HG02759 (cell line): Measurements from ENCODE around the gene DHX29.

ENCODE experiments used
- ATAC-seq: cut with Tn5 transposase; IDR thresholded peaks from one replicate; pipeline ENCODE4 v1.9.1; 2021; ENCODE audit warnings: mild to moderate bottlenecking, moderate library complexity; ENCODE audit not compliant: unreplicated experiment

DHX29 gene, protein sequence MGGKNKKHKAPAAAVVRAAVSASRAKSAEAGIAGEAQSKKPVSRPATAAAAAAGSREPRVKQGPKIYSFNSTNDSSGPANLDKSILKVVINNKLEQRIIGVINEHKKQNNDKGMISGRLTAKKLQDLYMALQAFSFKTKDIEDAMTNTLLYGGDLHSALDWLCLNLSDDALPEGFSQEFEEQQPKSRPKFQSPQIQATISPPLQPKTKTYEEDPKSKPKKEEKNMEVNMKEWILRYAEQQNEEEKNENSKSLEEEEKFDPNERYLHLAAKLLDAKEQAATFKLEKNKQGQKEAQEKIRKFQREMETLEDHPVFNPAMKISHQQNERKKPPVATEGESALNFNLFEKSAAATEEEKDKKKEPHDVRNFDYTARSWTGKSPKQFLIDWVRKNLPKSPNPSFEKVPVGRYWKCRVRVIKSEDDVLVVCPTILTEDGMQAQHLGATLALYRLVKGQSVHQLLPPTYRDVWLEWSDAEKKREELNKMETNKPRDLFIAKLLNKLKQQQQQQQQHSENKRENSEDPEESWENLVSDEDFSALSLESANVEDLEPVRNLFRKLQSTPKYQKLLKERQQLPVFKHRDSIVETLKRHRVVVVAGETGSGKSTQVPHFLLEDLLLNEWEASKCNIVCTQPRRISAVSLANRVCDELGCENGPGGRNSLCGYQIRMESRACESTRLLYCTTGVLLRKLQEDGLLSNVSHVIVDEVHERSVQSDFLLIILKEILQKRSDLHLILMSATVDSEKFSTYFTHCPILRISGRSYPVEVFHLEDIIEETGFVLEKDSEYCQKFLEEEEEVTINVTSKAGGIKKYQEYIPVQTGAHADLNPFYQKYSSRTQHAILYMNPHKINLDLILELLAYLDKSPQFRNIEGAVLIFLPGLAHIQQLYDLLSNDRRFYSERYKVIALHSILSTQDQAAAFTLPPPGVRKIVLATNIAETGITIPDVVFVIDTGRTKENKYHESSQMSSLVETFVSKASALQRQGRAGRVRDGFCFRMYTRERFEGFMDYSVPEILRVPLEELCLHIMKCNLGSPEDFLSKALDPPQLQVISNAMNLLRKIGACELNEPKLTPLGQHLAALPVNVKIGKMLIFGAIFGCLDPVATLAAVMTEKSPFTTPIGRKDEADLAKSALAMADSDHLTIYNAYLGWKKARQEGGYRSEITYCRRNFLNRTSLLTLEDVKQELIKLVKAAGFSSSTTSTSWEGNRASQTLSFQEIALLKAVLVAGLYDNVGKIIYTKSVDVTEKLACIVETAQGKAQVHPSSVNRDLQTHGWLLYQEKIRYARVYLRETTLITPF (N-terminal part only)

DNA sequence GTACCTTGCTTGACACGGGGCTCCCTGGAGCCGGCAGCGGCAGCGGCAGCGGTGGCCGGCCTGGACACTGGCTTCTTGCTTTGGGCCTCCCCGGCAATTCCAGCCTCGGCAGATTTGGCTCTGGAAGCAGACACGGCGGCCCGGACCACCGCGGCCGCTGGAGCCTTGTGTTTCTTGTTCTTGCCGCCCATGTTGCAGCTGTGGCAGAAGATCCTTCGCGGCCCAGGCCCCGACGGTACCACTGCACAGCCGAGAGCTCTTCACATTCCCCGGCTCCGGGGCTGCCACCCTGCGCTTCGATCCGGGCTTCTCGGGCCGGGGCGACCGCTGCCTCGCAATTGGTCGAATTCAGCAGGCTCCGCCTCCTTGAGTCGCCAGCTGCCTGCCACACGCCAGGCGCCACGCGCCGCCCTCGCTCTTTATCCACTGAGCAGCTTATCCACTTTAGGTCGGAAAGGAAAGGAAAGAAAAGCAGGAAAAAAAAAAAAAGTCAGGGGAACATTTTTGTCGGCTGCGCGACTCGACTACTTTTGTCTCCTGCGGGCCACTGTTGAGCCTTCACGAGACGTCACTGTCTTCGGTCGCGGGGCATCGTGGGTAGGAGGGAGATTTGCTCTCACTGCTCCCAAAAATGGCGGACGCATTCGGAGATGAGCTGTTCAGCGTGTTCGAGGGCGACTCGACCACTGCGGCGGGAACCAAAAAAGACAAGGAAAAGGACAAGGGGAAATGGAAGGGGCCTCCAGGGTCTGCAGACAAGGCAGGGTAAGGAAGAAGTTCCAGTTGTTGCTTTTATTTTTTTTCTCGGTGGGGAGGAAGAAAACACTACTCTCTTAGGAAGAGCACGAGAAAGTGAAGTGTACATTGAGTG lies at the start of gene DHX29, which contains the start of gene MTREX:
Gene DHX29, minus strand, starts transcription at position 312 of the 871 bp plus-strand sequence. Its CDS starts 121 bp downstream, at position 191.
Gene MTREX, plus strand, starts transcription at position 607 of the 871 bp plus-strand sequence. Its CDS starts 25 bp downstream, at position 632.
- peak; percentile 94 for ATAC-seq

DNA sequence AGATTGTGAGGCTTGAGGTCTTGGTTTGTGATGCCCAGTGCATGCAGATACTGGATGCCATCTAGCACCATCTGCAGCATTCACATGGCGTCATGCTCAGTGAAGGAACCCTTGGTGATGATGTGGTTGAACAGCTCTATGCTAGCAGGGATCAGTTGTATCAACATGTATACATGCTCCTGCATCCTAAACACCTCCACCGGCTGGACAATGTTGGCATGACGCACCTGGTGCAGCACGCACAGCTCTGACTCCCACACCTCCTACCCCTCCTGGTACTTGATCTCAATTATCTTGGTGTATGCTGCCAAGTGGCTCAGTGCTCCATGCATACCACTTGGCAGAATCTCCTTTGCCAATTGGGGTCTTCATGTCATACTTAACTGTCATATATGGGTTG lies 49.4 kb upstream of the DHX29 start:
- no peak for ATAC-seq

GRCh38 chr5:55350754-55351153 lies 43.3 kb upstream of the DHX29 start:
- ATAC-seq, result no peak

GRCh38 chr5:55347786-55348185 lies 40.3 kb upstream of the DHX29 start:
- no peak for ATAC-seq

DNA sequence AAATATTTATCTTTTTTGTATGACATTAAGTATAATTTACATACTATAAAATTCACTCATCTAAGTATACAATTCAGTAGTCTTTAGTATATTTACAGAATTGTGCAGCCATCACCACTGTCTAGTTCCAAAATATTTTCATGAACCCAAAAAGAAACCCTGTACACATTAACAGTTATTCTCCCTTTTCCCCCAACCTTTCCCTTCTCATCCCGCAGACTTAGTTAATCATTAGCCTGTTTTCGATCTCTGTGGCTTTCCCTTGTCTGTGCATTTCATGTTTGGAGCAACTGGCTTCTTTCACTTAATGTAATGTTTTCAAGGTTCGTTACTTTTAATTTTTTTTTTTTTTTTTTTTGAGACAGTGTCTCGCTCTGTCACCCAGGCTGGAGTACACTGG lies 37.8 kb upstream of the DHX29 start:
- no peak for ATAC-seq

DNA sequence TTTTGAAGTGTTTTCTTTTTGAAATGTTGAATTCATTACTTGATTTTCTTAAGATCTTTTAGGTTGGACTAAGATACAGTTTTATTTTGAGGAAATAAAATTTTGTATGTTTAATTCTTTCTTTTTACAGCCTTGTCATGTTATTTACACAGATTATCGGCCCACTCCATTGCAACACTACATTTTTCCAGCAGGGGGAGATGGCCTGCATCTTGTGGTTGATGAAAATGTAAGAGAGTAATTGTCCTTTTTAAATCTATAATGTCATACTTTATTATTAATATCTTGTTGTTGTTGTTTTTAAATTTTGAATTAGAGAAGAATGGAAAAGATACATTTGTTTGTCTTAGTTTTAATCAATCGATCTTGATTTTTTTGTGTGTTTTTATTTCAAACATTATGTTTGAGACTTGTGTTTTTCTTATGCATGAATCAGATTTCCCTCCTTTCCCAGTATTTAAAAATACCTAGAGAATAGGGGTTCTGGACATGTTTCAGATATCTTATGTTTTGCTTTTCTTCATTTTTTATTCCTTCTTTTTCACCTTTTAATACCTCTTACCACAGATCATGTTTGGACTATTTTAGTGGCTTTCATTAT lies 37.0 kb upstream of the DHX29 start:
- ATAC-seq, result no peak

GRCh38 chr5:55343609-55344008 lies 36.1 kb upstream of the DHX29 start:
- no peak for ATAC-seq

DNA sequence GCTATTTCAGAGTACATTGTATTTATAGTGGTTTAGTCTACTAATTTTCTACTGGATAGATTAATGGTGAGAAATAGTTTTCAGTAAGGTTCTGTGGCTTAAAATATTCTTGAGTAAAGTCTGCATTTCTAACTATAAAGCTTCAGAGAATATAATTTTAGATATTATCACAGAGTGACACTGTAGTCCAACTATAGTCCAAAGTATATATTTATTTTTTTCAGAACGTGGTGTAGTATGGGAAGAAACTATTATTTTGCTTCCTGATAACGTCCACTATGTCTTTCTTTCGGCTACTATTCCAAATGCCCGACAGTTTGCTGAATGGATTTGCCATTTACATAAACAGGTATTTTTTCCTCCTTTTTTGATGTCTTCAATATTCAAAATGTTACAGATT lies 35.6 kb upstream of the DHX29 start:
- ATAC-seq, result no peak

DNA sequence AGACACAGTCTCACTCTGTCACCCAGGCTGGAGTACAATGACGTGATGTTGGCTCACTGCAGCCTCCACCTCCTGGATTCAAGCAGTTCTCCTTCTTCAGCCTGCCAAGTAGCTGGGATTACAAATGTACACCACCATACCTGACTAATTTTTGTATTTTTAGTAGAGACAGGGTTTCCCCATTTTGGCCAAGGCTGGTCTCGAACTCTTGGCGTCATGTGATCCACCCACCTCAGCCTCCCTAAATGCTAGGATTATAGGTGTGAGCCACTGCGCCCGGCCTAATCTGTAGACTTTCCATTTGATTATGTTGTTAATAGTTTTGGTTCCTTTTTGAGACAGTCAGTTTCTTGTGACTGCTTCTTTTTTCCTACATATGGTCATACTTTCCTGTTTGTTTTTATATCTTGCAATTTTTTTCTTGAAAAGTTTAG lies 31.3 kb upstream of the DHX29 start:
- ATAC-seq, result peak; percentile 79

- no peak for ATAC-seq
Measured at GRCh38 chr5:55338092-55338613, 30.7 kb upstream of the DHX29 start.

- no peak for ATAC-seq
Measured at GRCh38 chr5:55333811-55334210, 26.3 kb upstream of the DHX29 start.

DNA sequence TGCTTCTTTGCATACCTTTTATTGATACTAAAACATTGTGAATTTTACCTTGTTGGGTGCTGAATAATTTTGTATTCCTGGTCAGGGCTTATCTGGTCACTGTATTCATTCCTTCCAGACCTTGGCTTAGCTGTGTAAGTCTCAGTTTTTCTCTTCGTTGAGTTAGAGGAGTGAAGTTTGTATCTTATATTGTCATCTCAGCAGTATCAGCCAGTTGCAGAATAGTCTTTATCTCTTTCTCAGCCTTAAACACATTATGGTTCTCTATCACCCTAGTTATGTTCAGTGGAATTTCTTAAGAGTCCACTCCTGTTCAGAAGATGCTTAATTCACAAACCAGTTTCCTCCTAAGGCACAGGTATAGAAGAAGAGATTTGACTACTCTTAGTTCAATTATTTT lies 25.5 kb upstream of the DHX29 start:
- no peak for ATAC-seq

GRCh38 chr5:55331321-55331720 lies 23.8 kb upstream of the DHX29 start:
- no peak for ATAC-seq

GRCh38 chr5:55327281-55327680 lies 19.8 kb upstream of the DHX29 start:
- no peak for ATAC-seq

GRCh38 chr5:55325621-55326020 lies 18.1 kb upstream of the DHX29 start:
- ATAC-seq, result no peak

GRCh38 chr5:55324815-55325418 lies 17.4 kb upstream of the DHX29 start:
- ATAC-seq, result no peak

DNA sequence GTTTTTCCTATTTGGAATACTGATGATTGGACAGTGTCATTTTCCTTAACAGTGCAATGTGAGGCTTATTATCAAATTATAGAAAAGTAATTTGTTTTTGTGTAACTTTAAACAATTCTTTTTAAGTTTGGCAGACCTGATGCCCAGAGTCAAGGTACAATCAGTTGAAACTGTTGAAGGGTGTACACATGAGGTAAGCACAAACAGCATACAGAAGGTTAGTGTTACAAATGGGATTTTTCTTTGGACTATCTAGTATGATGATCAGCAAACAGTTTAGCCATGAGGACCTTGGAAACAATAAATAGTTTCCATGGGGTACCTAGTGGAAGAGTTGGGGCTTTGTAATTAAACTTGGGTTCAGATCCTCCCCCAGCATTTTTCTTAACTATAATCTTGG lies 16.5 kb upstream of the DHX29 start:
- ATAC-seq, result no peak

- ATAC-seq, result no peak
Measured at GRCh38 chr5:55320571-55320970, 13.1 kb upstream of the DHX29 start.

DNA sequence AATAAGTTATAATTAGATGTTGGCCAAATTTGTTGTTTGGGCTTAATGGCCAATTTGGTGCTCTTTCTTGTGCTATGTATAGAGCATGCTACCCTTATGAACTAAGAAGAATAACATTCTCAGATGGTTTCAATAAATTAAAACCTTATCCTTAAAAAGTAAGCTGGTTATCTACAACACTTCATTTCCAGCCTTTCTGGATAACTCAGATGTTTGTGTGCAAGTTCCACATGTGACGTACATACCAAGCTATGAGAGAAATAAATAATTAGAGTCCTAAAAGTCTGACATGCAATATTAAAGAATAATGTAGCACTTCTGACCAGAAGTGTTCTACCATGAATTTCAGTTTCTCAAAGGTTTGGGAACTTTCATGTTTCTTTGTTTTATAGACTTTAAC lies 12.0 kb upstream of the DHX29 start:
- no peak for ATAC-seq
